Measurements from ENCODE around the gene WDR37.
"Not testable (repeated sequence)": the region's sequence is repeated elsewhere in the genome, so short reads cannot be mapped to it uniquely, and the experiment has no call there.

The WDR37 gene

DNA sequence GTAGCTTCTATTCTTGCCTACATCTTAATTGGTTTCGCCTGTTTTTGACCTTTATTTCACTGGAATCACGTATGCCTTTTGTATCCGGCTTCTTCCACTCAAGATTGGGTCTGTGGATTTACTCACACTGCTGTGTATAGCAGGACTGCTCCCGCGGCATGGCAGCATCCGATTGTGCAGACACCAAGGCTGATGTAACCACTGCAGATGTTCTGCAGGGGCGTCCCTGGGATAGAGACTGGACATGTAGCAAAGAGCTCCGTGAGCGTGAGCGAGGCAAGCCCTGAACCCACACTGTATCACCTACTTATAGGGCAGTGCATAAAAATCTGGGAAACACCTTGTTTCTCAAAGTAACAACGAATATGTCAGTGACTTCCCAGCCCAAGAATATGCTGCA, 19.1 kb upstream of the WDR37 start:
- Histone ChIP-seq H2BK12ac (ENCODE audit: low read length in 2 of 2) (no peak overlapping the region), H2BK5ac (ENCODE audit: low read depth, low read length, poor library complexity, severe bottlenecking) (no peak overlapping the region), H2AK5ac (ENCODE audit: low read length, severe bottlenecking) (no peak overlapping the region), H3K4ac (ENCODE audit: low read depth in 1 of 2, low read length in 2 of 2) (no peak overlapping the region), H3K79me1 (replicated peaks; ENCODE audit: low read length, poor library complexity, severe bottlenecking) (peaks cover 2% of the 10 kb centered on the region), H2AFZ (ENCODE audit: low read depth, low read length) (no peak overlapping the region), H3K9me3 (ENCODE audit: control insufficient read depth, low read length) (no peaks in the 10 kb centered on the region), H3K23ac (ENCODE audit: low read length in 2 of 2) (no peak overlapping the region), H4K8ac (ENCODE audit: low read length) (no peak overlapping the region), H3K18ac (ENCODE audit: low read depth in 1 of 2, low read length in 2 of 2) (no peak overlapping the region), H3K4me3 (ENCODE audit: insufficient read depth in 1 of 2, low read depth in 1 of 2, low read length in 2 of 2) (no peak overlapping the region), H3K4me2 (ENCODE audit: low read length, poor library complexity, severe bottlenecking) (no peak overlapping the region), H2BK15ac (ENCODE audit: low read depth, poor library complexity, severe bottlenecking) (no peak overlapping the region), H3K27me3 (ENCODE audit: control insufficient read depth in 1 of 2, insufficient read depth in 1 of 2, low read length in 2 of 2) (no peaks in the 10 kb centered on the region), H3K9ac (ENCODE audit: low read length) (no peak overlapping the region), H2BK120ac (ENCODE audit: low read depth, low read length) (no peak overlapping the region), H3K14ac (ENCODE audit: low read length in 2 of 2) (no peak overlapping the region), H3K4me1 (ENCODE audit: control insufficient read depth, insufficient read depth, low read depth, low read length) (peaks cover 10% of the 10 kb centered on the region), H3K36me3 (ENCODE audit: control insufficient read depth in 1 of 2, insufficient read depth in 2 of 2, low read depth in 1 of 2, low read length in 2 of 2) (peaks cover 23 to 53% of the 10 kb centered on the region in 2 experiments), H3K27ac (ENCODE audit: low read length, poor library complexity, severe bottlenecking) (no peak overlapping the region), H4K91ac (ENCODE audit: low read length) (no peak overlapping the region)
- 91% methylated on average over 11 of the region's 11 CpGs for WGBS
- DNase-seq: peak; percentile 43

DNA sequence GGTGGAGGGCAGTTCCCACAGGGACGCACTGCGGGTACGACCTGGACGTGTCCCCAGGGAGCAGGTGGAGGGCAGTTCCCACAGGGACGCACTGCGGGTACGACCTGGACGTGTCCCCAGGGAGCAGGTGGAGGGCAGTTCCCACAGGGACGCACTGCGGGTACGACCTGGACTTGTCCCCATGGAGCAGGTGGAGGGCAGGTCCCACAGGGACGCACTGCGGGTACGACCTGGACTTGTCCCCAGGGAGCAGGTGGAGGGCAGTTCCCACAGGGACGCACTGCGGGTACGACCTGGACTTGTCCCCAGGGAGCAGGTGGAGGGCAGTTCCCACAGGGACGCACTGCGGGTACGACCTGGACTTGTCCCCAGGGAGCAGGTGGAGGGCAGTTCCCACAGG, 17.4 kb upstream of the WDR37 start:
- not testable (repeated sequence) for H2BK12ac ChIP-seq (ENCODE audit: low read length in 2 of 2); H3K27me3 ChIP-seq (ENCODE audit: control insufficient read depth in 1 of 2, insufficient read depth in 1 of 2, low read length in 2 of 2); H3K9me3 ChIP-seq (ENCODE audit: control insufficient read depth, low read length); H3K4me2 ChIP-seq (ENCODE audit: low read length, poor library complexity, severe bottlenecking); DNase-seq; H2BK120ac ChIP-seq (ENCODE audit: low read depth, low read length); H4K8ac ChIP-seq (ENCODE audit: low read length); H3K14ac ChIP-seq (ENCODE audit: low read length in 2 of 2); H4K91ac ChIP-seq (ENCODE audit: low read length); H3K23ac ChIP-seq (ENCODE audit: low read length in 2 of 2); H2AFZ ChIP-seq (ENCODE audit: low read depth, low read length); H2BK15ac ChIP-seq (ENCODE audit: low read depth, poor library complexity, severe bottlenecking); H3K4me3 ChIP-seq (ENCODE audit: insufficient read depth in 1 of 2, low read depth in 1 of 2, low read length in 2 of 2); H3K79me1 ChIP-seq (replicated peaks; ENCODE audit: low read length, poor library complexity, severe bottlenecking); H3K18ac ChIP-seq (ENCODE audit: low read depth in 1 of 2, low read length in 2 of 2); H2BK5ac ChIP-seq (ENCODE audit: low read depth, low read length, poor library complexity, severe bottlenecking); H2AK5ac ChIP-seq (ENCODE audit: low read length, severe bottlenecking); H3K4ac ChIP-seq (ENCODE audit: low read depth in 1 of 2, low read length in 2 of 2); H3K9ac ChIP-seq (ENCODE audit: low read length); H3K27ac ChIP-seq (ENCODE audit: low read length, poor library complexity, severe bottlenecking)
- Histone ChIP-seq H3K4me1 (ENCODE audit: control insufficient read depth, insufficient read depth, low read depth, low read length) (peaks cover 10% of the 10 kb centered on the region), H3K36me3 (ENCODE audit: control insufficient read depth in 1 of 2, insufficient read depth in 2 of 2, low read depth in 1 of 2, low read length in 2 of 2) (peaks cover 29 to 70% of the 10 kb centered on the region in 2 experiments)
- 94% methylated on average over 10 of the region's 20 CpGs for WGBS

DNA sequence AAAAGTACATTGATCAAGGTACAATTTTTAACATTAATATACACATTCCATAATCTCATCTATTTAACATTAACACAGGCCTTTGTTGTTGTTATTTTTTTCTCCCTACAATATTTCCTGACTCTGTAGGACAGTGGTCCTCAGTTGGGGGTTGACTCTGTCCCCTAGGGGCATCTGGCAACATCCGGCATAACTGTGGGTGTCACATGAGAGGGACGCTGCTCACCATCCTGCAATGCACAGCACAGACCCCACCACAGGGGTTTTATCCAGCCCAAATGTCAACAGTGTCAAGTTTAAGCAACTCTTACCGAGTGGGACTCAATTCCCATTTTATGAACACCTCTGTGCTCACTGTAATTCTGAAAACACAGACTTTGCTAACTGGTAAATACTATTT, 16.1 kb upstream of the WDR37 start:
- no peak overlapping the region for H3K4ac ChIP-seq (ENCODE audit: low read depth in 1 of 2, low read length in 2 of 2)
- no peak overlapping the region for H2BK15ac ChIP-seq (ENCODE audit: low read depth, poor library complexity, severe bottlenecking)
- peaks cover 29 to 81% of the 10 kb centered on the region in 2 experiments for H3K36me3 ChIP-seq (ENCODE audit: control insufficient read depth in 1 of 2, insufficient read depth in 2 of 2, low read depth in 1 of 2, low read length in 2 of 2)
- no peaks in the 10 kb centered on the region for H3K27me3 ChIP-seq (ENCODE audit: control insufficient read depth in 1 of 2, insufficient read depth in 1 of 2, low read length in 2 of 2)
- H4K91ac ChIP-seq (ENCODE audit: low read length): no peak overlapping the region
- H2BK12ac ChIP-seq (ENCODE audit: low read length in 2 of 2): no peak overlapping the region
- no peak overlapping the region for H3K27ac ChIP-seq (ENCODE audit: low read length, poor library complexity, severe bottlenecking)
- H3K79me1 ChIP-seq (replicated peaks; ENCODE audit: low read length, poor library complexity, severe bottlenecking): peaks cover 7% of the 10 kb centered on the region
- peak; percentile 29 for DNase-seq
- no peak overlapping the region for H3K4me3 ChIP-seq (ENCODE audit: insufficient read depth in 1 of 2, low read depth in 1 of 2, low read length in 2 of 2)
- no peak overlapping the region for H3K14ac ChIP-seq (ENCODE audit: low read length in 2 of 2)
- H3K18ac ChIP-seq (ENCODE audit: low read depth in 1 of 2, low read length in 2 of 2): no peak overlapping the region
- H3K4me1 ChIP-seq (ENCODE audit: control insufficient read depth, insufficient read depth, low read depth, low read length): peaks cover 12% of the 10 kb centered on the region
- no peaks in the 10 kb centered on the region for H3K9me3 ChIP-seq (ENCODE audit: control insufficient read depth, low read length)
- no peak overlapping the region for H3K23ac ChIP-seq (ENCODE audit: low read length in 2 of 2)
- no peak overlapping the region for H2AFZ ChIP-seq (ENCODE audit: low read depth, low read length)
- no peak overlapping the region for H2BK5ac ChIP-seq (ENCODE audit: low read depth, low read length, poor library complexity, severe bottlenecking)
- H3K9ac ChIP-seq (ENCODE audit: low read length): no peak overlapping the region
- H2BK120ac ChIP-seq (ENCODE audit: low read depth, low read length): no peak overlapping the region
- WGBS: 92% methylated on average over 3 of the region's 3 CpGs
- H4K8ac ChIP-seq (ENCODE audit: low read length): no peak overlapping the region
- H2AK5ac ChIP-seq (ENCODE audit: low read length, severe bottlenecking): no peak overlapping the region
- H3K4me2 ChIP-seq (ENCODE audit: low read length, poor library complexity, severe bottlenecking): no peak overlapping the region

DNA sequence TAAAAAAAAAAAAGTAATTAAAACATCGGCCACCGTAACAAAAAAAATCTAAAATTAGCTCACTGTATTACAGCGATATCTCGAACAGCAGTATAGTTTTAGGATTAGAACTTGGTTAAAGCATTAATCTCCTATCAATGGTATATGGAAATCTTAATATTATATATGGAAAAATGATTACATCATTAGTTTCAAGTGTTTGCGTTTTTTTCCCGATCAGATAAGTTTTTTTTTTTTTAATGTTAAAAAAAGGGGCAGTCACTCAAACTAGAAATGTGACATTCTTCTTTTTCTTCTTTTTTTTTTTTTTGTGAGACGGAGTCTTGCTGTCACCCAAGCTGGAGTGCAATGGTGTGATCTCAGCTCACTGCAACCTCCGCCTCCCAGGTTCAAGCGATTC, 14.7 kb upstream of the WDR37 start:
- peak; percentile 15 for DNase-seq
- Histone ChIP-seq H4K91ac (ENCODE audit: low read length) (no peak overlapping the region), H3K9me3 (ENCODE audit: control insufficient read depth, low read length) (no peaks in the 10 kb centered on the region), H2BK15ac (ENCODE audit: low read depth, poor library complexity, severe bottlenecking) (no peak overlapping the region), H3K27me3 (ENCODE audit: control insufficient read depth in 1 of 2, insufficient read depth in 1 of 2, low read length in 2 of 2) (no peaks in the 10 kb centered on the region), H2AFZ (ENCODE audit: low read depth, low read length) (no peak overlapping the region), H3K36me3 (ENCODE audit: control insufficient read depth in 1 of 2, insufficient read depth in 2 of 2, low read depth in 1 of 2, low read length in 2 of 2) (peaks cover 26 to 90% of the 10 kb centered on the region in 2 experiments), H3K18ac (ENCODE audit: low read depth in 1 of 2, low read length in 2 of 2) (no peak overlapping the region), H3K14ac (ENCODE audit: low read length in 2 of 2) (no peak overlapping the region), H2BK5ac (ENCODE audit: low read depth, low read length, poor library complexity, severe bottlenecking) (no peak overlapping the region), H3K27ac (ENCODE audit: low read length, poor library complexity, severe bottlenecking) (no peak overlapping the region), H2AK5ac (ENCODE audit: low read length, severe bottlenecking) (no peak overlapping the region), H3K79me1 (replicated peaks; ENCODE audit: low read length, poor library complexity, severe bottlenecking) (peaks cover 7% of the 10 kb centered on the region), H3K9ac (ENCODE audit: low read length) (no peak overlapping the region), H2BK12ac (ENCODE audit: low read length in 2 of 2) (no peak overlapping the region), H3K4me3 (ENCODE audit: insufficient read depth in 1 of 2, low read depth in 1 of 2, low read length in 2 of 2) (no peak overlapping the region), H4K8ac (ENCODE audit: low read length) (no peak overlapping the region), H3K4ac (ENCODE audit: low read depth in 1 of 2, low read length in 2 of 2) (no peak overlapping the region), H3K4me2 (ENCODE audit: low read length, poor library complexity, severe bottlenecking) (no peak overlapping the region), H3K23ac (ENCODE audit: low read length in 2 of 2) (no peak overlapping the region), H3K4me1 (ENCODE audit: control insufficient read depth, insufficient read depth, low read depth, low read length) (peaks cover 7% of the 10 kb centered on the region), H2BK120ac (ENCODE audit: low read depth, low read length) (no peak overlapping the region)
- 100% methylated on average over 3 of the region's 9 CpGs for WGBS

Data from mesenchymal stem cell (in vitro differentiated cells and primary cell).